GM18519 (cell line): ENCODE results near the gene CSNK1G1.

ENCODE experiments used
- ATAC-seq: cut with Tn5 transposase; IDR thresholded peaks from one replicate; pipeline ENCODE4 v1.9.1; 2021; ENCODE audit warnings: mild to moderate bottlenecking, moderate library complexity; ENCODE audit not compliant: unreplicated experiment, low FRiP score

CSNK1G1 gene

DNA sequence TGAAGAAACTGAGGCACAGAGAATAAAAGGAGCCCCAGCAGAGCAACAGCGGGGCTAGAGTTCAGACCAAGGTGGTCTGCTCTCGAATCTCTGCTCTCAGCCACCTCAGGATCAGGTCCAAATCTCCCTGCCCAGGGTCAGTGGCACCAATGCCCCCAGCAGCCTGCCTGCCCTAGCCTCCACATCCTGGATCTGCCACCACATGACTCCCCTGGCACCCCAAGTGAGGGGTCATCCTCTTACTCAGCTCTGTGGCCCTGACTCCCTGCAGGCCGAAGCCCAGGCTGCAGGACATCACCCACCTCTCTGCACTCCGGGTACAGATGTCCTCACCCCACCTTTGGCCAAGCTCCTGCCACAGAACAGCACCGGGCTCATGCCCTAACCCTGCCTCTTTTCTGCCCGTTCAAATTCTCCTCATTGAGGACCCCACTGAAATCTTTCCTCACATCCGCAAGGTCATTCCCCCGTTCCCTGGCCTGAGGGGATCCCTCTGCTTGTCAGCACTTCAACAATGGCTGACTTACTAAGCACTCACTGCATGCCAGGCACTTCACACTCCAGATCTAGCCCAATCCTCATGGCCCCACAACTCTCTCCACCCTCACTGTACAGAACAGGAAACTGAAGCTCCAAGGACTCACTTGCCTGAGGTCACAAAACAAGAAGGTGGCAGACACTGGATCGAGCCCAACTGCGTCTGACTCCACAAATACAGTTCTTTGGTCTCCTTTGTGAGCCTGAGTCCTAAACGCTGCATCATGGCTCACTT is 197.4 kb downstream of the CSNK1G1 start:
- no peak for ATAC-seq

DNA sequence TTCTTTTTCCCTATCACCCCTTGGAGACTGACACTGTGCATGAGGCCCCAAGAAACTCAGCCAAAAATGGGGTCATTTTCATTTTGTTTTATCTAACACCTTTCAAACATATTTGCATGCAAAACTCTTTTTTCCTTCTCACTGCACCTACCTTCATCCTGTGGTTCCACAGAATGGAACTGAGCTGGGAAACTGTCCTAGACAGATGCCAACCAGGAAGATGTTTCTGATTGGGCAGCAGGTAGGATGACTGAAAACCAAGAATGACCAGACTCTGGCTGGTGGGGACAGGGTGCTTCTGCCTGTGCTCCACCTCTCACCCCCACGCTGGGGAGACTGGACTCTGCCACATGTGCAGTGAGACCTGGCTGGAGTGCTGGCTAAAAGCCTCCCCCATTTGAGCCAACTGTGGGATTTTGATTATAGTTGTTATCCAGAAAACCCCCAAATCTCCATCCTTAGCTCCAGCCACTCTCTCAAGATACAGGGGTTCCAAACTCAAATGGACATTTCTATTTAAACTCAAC is 198.3 kb downstream of the CSNK1G1 start:
- ATAC-seq: no peak

DNA sequence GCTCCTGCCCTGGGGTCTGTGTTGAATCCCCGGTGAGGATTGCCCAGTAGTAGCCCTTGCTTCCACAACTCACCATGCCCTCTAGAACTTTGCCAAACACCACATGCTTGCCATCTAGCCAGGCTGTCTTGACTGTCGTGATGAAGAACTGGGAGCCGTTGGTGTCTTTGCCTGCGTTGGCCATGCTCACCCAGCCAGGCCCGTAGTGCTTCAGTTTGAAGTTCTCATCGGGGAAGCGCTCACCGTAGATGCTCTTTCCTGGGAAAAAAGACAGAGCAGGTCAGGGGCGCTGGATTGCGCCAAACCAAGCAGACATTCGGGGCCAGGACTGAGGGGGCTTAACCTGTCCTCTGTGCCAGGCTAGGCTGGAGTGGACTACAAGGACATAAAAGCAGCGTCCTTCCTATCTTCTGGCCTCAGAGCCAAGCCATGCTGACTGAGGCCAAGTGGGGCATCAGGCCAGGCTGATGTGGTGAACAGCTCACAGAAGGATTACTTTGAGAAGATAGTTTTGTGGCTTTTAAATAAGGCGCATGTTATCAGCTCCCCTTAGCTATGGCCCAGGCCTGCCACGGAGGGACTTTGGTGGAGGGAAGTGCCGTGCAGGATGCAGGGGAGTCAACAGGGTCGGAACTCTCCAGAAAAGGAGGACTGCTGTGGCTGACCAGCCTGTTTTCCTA is 199.2 kb downstream of the CSNK1G1 start:
- no peak for ATAC-seq

DNA sequence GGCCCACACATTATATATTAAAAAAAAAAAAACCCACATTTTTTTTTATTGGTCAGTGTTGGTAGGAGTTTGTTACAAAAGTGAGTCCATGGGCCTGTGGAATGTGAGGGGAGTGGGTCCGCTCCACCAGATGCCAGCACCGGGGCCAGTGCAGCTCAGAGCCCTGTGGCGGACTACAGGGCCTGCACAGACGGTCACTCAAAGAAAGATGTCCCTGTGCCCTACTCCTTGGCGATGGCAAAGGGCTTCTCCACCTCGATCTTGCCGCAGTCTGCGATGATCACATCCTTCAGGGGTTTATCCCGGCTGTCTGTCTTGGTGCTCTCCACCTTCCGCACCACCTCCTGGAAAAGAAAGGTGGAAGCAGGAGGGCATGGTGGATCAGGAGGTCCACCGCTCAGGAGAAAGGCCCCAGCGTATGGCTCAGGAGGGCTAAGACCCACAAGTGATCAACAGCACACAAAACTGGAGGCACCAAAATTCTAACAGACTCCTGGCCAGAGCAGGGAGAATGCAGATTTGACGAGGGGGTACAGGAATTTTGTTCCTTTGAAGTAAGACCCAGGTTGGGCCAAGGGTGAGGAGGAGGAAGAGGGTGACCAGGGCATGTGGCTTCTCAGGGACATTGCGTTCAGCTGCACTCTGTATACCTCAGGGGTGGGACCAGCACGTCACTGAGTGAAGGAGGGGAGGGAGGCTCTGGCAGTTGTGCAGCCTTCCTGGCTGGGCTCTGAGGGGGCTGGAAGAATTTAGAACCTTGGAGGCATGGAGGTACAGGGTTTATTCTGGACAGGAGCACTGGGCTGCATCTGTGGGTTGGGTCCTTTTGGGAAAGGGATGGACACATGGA is 199.9 kb downstream of the CSNK1G1 start:
- no peak for ATAC-seq

DNA sequence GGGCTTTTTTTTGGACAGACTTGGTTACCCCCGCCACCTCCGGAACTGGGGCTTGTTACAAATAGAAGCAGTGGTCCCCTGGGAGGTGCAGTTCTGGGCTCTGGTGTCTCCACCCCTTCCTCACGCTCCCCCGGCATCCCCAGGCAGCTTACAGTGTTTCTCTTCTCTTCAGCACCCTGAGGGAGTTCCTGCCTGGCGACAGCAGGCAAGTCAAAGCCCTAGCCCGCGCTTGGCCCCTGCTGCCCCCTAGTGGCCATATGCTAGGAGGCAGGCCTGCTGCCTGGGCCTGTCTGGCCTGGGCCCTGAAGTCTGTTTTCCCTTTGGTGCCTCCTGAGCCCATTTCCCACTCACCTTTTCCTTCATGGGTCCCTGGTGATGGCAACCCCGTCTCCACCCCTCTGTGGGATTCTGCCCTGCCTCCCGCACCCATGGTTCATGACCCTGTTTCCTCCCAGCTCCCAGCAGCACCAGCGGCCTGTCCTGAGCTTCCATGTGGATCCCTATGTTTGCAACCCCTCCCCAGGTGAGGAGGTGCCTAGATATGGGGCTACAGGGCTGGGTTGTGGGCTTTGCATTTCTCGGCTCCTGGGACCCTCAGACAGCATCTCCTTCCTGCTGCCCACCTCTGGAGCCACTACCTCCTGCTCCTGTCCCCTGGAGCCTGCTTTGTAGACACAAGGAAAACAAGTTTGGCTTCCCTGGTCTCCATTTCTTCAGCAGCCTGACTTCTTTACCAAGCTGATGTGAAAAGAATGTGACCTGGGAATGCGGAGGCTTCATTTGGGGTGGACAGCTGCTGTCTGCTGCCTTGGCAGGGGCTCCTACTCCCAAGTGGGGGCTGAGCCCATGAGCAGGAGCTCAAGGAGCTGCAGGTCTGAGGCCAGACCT is 202.2 kb downstream of the CSNK1G1 start:
- ATAC-seq: peak; percentile 48

DNA sequence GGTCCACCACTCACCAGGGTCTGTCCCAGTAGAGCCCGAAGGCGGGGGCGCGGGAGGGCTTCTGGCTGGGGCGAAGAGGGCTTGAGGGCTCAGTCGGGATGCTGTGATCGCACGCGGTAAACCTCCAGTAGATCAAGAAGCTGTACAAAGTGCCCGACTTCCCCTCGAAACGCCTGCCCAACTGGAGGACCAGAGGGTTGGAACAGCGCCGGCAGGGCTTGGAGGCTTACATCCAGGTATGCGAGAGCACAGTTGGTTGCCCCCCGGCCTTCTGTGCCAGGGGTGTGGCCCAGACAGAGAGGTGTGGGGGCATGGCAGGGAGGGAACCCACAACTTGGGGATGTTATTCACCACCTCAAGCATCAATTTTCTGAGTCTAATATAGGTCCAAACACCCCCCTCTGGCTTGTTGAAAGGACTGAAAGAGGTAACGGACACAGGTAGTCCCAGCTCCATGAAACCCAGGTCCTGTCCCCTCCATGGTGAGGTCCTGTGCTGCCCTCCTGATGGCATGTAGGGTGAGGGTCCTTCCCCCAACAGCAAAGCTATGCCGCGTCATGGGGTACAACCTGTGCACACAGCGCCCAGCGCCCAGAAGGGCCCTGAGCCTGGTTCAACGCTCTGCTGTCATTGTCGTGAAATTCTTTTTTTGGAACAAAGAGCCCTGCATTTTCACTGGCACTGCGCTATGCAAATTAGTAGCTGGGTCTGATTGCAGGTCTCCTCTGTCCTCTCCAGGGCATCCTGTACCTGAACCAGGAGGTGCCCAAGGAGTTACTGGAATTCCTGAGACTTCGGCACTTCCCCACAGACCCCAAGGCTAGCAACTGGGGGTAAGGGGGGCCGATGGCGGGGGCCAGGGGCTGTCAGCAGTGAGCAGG is 203.2 kb downstream of the CSNK1G1 start:
- ATAC-seq: no peak

DNA sequence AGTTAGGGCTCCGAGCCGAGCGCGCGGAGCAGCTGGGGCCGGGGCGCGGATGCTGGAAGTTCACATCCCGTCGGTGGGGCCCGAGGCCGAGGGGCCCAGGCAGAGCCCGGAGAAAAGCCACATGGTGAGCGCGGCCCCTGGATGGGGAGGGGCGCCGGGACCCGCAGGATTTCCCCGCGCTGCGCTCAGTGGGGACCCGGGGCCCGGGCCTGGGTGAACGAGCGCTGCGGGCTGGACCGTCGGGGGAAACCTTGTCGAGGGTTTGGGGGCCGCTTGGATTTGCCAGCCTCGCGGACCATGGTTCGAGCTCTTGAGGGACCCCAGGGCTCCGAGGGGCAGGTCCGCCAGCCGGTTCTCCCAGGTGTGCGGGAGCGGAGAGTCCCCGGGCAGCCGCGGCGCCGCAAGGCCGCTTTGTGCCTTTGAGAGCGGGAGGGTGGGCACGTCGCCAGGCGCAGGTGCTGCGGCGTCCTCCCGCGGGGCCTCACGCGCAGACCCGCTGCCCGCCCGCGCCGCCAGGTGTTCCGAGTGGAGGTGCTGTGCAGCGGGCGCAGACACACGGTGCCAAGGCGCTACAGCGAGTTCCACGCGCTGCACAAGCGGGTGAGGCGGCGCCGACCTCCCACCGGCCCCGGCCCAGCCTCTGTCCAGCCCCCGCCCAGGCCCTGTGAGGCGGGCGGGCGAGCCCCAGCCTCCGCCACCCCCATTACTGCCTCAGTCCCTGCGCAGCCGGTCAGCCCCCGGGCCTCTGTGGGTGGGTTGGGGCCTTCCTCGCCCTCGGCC is 204.1 kb downstream of the CSNK1G1 start, which contains the start of gene SNX22:
SNX22 (plus strand) TSS at position 5 of the 780 bp plus-strand sequence; CDS start at position 50, 45 bp downstream.
- no peak for ATAC-seq

DNA sequence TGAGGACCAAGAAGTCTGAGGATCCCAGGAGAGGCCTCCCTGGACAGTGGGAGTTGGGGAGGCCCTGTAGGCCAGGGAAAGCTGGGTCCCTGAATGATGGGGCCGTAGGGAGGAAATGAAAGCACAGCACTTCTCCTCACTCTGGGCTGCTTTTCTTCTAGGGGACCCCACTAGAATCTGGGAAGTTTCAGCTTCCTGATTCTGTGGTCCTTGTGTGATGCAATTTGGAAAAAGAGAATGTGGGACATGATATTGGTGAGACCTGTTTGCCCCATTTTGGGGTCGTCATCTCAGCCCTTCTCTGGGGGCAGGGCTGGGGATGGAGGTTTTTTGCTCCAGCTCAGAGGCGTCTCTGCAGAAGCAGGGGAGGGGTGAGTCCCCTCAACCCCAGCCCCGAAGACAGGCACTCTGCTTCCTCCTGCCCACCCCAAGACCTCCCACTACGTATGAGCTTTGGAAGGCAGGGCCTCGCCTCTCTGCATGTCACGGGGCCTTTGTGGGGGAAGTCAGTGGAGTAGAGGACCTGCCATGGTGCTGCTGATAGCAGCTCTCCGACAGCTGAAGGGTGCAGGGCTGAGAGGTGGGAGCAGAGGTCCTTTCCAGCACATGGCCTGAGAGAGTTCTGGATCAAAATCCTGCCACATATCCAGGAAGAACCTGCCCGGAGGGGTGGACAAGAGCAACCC is 205.9 kb downstream of the CSNK1G1 start:
- ATAC-seq: no peak

DNA sequence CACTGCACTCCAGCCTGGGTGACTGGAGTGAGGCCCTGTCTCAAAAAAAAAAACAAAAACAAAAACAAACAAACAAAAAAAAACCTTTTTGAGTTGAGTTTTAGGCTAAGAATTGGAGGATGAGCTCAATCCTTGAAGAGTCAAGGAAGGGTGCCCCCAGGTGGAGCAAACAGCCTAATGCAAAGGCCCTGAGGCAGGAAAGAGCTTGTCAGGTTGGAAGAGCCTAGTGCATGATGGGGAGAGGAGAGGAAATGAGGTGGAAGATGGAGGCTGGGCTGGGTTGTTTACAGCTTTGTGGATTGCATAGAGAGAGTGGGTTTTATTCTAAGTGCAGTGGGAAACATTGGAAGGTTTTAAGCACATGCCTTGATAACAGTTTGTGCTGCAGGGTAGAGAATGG is 206.5 kb downstream of the CSNK1G1 start:
- ATAC-seq: no peak

DNA sequence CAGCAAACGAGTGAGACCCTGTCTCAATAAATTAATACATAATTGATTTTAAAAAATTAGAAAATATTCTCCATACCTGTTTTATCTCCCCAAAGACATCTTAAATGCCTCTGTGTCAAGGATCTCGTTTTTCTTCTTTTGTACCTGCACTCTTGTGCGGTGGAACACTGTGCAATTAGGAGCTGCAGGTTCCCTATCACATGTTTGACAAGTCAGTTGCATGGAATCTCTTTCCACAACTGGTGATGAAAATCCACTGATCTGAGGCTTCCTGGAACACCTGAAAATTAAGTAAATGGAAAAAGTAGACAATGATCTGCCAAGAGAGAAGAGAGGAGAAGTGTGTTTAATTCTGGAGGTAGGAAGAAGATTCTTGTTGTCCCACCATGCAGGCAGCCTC is 207.4 kb downstream of the CSNK1G1 start:
- no peak for ATAC-seq

DNA sequence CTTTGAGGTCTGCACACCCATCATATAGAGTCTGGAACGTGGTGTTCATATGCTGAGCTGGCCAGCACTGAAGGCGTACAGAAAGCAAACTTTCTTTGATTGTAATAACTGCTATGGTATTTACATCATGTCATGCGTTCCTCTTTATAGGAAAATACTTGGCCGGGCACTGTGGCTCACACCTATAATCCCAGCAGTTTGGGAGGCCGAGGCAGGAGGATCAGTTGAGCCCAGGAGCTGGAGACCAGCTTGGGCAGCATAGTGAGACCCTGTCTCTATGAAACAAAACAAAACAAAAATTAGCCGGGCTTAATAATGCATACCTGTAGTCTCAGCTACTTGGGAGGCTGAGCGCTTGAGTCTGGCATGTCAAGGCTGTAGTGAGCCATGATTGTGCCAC is 207.8 kb downstream of the CSNK1G1 start:
- ATAC-seq: no peak

DNA sequence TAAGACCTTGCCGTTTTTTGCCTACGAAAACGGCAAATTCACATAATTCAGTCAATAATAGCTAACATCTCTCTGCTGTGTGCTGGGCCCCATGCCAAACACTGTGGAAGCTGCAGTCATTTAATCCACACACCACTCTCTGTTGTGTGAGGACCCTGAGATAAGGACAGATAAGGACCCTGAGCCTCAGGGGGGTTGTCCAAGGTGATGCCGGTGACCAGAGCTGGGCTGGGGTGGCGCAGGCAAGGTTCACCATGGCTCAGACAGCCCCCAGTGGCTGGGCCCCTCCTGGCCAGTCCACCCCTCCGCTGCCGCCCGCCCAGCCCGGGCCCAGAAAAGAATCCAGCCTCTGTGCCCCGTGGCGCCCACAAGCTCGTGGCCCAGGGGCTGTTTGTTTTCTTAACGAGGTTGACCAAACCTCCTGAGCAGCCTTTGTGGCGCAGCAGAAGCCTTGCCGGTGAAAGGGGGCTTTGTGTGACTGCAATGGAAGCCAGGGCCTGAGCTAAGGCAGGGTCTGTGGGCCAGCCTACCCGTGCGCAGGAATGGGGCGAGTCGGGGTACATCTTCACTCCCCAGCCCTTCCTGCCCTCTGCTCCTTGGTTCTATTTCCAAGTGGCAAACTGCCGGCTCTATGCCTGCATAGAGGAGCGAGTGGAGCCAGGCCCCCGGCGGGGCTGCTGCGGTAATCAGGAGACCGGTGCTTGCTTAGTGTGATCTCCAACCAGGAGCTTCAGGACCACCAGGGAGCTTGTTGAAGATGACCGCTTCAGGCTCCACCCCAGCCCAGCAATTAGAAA is 208.9 kb downstream of the CSNK1G1 start:
- no peak for ATAC-seq

DNA sequence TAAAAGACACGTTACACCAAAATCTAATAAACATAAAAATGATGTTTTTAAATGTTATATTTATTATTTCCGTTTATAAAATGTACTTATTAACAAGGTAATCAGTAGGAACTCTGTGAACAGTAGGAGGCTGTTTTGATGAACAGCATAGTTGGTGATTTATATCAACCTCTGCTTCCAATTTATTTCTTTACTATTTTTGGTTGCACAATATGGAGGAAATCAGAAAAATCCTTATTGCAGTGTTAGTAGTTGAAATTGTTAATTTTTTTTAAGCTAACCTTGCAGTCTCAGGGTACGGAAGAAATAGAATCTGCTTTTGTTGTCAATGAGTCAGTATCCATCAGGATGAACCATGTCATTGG is 209.5 kb downstream of the CSNK1G1 start:
- ATAC-seq: no peak

DNA sequence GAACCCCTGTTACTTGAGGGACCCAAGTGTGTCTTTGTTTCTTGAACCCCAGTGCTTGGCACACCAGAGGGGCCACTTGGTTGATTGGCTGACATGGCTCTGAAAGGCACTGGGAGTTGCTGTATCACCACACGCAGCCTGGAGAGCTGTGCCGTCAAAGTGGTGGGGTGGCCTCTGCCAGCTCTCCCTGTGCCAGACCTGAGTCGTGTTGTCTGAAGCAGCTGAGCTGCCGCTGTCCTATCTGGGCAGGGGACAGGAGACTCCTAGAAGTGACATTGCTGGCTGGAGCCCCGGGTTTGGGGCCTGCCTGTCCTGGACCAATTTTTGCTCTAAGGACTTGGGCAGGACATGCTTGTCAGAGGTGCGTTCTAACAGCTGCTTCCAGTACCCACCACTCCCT is 209.9 kb downstream of the CSNK1G1 start:
- ATAC-seq: no peak

DNA sequence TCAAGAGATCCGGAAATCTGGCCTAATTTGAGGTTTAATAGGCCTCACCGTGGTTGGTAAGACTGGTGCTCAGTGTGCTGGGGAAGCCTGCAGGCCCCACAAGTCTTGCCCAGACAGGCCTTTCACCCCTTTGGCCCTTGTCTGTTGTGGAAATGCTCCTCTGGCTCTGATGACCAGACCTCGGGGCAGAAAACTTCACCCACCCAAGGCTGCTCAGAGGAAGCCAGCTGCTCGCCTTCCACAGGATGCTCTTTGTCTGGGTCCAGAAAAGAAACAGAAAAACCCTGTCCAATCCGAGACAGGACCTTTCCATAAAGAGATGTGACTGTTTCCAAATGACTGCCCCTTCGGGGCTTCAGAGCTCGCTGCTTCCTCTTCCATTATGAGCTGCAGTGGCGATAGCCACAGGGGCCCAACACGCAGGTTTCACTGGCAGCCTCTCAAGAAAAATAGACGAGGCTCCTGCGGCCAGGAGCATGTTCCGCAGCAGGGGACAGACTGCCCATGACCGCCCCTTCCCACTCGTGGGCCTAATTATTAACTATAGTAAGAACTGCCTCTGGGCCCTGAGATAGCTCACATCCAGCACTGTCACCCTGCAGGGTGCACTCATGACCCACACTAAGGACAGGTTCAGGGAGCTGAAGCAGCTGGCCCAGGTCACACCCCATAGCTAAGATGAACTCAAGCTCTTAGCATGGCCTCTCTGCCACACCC is 211.2 kb downstream of the CSNK1G1 start:
- peak; percentile 47 for ATAC-seq

DNA sequence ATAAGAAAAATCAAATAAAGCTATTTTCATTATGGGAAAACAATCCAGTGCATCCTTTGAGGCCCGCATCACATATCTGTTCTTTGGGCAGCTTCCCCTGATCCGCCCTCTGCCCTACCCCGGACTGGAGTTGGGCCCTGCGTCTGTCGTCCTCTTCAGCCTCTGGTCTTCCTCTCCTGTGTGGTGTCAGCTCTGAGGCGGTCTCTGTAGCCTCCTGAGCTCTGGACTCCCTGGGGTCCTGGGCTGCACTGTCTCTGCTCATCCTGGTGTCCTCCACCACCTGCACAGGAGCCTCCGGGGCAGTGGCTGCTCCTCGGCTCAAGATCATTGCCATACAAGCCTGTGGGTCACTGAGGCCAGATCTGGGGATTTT is 211.8 kb downstream of the CSNK1G1 start:
- ATAC-seq: peak; percentile 21
